ENCODE measurements around the gene MOB3A. TPM values are rescaled to one million over a fixed set of nuclear protein-coding genes. Genes with fewer than 3 reads are reported as not detected.
"Not testable (repeated sequence)": the region's sequence is repeated elsewhere in the genome, so short reads cannot be mapped to it uniquely, and the experiment has no call there.

The MOB3A gene
- total RNA-seq, 1 donor, result 40.4 TPM

GRCh38 chr19:2129892-2130770 lies 34.0 kb upstream of the MOB3A start:
- no peak for TF ChIP-seq CTCF (IDR thresholded peaks at IDR 0.05; ENCODE audit: insufficient read depth, low read length)
- no peak for DNase-seq (ENCODE audit: low read depth)

GRCh38 chr19:2129486-2129885 lies 33.4 kb upstream of the MOB3A start:
- DNase-seq (ENCODE audit: low read depth), result no peak
- no peak overlapping the region for H3K4me3 ChIP-seq (ENCODE audit: low read depth, low read length)
- no peak for TF ChIP-seq CTCF (IDR thresholded peaks at IDR 0.05; ENCODE audit: insufficient read depth, low read length)

More at GRCh38 chr19:2129892-2130770, 34.0 kb upstream of the MOB3A start:
- no peak overlapping the region for H3K4me3 ChIP-seq (ENCODE audit: low read depth, low read length)

GRCh38 chr19:2129022-2129421 lies 32.9 kb upstream of the MOB3A start:
- H3K4me3 ChIP-seq (ENCODE audit: low read depth, low read length), result no peak overlapping the region
- no peak for TF ChIP-seq CTCF (IDR thresholded peaks at IDR 0.05; ENCODE audit: insufficient read depth, low read length)
- DNase-seq (ENCODE audit: low read depth), result no peak

GRCh38 chr19:2128252-2128651 lies 32.1 kb upstream of the MOB3A start:
- not testable (repeated sequence) for H3K4me3 ChIP-seq (ENCODE audit: low read depth, low read length); DNase-seq (ENCODE audit: low read depth)

- no peak for TF ChIP-seq CTCF (IDR thresholded peaks at IDR 0.05; ENCODE audit: insufficient read depth, low read length)
- no peak for DNase-seq (ENCODE audit: low read depth)
Observed at GRCh38 chr19:2127758-2128157, 31.6 kb upstream of the MOB3A start.

GRCh38 chr19:2126879-2127518 lies 30.9 kb upstream of the MOB3A start:
- DNase-seq (ENCODE audit: low read depth), result no peak
- no peak for TF ChIP-seq CTCF (IDR thresholded peaks at IDR 0.05; ENCODE audit: insufficient read depth, low read length)
- no peak overlapping the region for H3K4me3 ChIP-seq (ENCODE audit: low read depth, low read length)

More at GRCh38 chr19:2127758-2128157, 31.6 kb upstream of the MOB3A start:
- H3K4me3 ChIP-seq (ENCODE audit: low read depth, low read length), result no peak overlapping the region

GRCh38 chr19:2123682-2124387 lies 27.7 kb upstream of the MOB3A start:
- no peak overlapping the region for H3K4me3 ChIP-seq (ENCODE audit: low read depth, low read length)
- no peak for DNase-seq (ENCODE audit: low read depth)
- TF ChIP-seq CTCF (IDR thresholded peaks at IDR 0.05; ENCODE audit: insufficient read depth, low read length), result no peak
